T-helper 1 cell (primary cell): ENCODE measurements around the gene TTC24.
"Not testable (repeated sequence)": the region's sequence is repeated elsewhere in the genome, so short reads cannot be mapped to it uniquely, and the experiment has no call there.

Experiments used
- DNase-seq, 5 donors: peaks; one replicate each; pipeline ENCODE4 v3.0.0-alpha.2; 2012 to 2020

TTC24 gene

GRCh38 chr1:156587927-156588326 lies 8.4 kb downstream of the TTC24 start:
- not testable (repeated sequence) for DNase-seq

- no peak for DNase-seq
Observed at GRCh38 chr1:156589546-156589945, 10.0 kb downstream of the TTC24 start.

GRCh38 chr1:156590326-156591180 lies 11.0 kb downstream of the TTC24 start:
- DNase-seq, result no peak

- DNase-seq, result no peak
Observed at GRCh38 chr1:156591181-156591431, 11.6 kb downstream of the TTC24 start.

DNA sequence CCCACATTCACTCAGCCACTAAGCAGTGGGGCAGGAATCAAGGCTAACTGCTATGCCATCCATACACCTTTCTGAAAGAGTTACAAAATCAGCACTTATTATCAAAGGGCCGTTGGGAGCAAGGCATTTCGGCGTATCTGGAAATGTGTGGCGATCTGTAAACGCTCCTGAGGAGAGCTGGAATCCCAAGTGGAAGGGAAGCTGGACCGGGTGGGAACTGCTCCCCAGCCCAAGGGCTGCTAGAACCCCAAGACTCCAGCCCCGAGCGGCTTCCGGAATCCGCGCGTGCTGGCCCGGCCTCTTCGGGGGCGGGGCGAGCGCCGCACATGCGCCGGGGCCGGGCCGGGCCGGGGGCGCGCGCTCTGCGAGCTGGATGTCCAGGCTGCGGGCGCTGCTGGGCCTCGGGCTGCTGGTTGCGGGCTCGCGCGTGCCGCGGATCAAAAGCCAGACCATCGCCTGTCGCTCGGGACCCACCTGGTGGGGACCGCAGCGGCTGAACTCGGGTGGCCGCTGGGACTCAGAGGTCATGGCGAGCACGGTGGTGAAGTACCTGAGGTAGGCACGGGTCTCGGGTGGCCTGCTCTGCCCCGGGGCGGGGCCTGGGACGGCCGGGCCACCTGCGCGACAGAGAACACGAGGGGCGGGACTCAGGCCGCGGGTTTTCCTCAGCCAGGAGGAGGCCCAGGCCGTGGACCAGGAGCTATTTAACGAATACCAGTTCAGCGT lies 12.1 kb downstream of the TTC24 start, which contains the start of gene NAXE:
TSS of gene NAXE (plus strand) at position 345 of the 726 bp plus-strand sequence. CDS start at position 374, 29 bp downstream.
- peak; percentile 47 to 72 (median 57) for DNase-seq

DNA sequence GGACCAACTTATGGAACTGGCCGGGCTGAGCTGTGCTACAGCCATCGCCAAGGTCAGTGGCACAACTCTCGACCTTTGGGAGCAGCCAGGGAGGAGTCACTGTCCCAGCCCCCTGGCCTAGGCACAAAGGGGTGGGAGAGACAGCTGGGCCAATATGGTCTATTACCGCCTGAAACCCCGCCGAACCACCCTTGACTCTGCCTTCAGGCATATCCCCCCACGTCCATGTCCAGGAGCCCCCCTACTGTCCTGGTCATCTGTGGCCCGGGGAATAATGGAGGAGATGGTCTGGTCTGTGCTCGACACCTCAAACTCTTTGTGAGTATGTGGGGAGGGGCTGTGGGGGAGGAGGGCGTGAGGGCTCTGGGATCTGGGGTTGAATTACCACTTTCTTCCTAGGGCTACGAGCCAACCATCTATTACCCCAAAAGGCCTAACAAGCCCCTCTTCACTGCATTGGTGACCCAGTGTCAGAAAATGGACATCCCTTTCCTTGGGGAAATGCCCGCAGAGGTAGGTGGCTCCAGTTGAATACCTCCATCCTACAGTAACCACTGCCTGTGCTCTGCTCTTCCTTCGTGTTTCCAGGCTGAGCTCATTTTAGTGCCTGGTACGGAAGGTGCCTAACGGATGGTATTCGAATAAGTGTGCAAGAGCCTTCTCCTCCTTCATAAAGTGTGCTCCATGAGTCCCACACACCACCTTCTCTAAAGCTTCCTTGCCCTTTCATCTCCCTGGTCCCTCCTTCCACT lies 12.8 kb downstream of the TTC24 start:
- DNase-seq, result no peak

GRCh38 chr1:156592910-156593660 lies 13.6 kb downstream of the TTC24 start:
- DNase-seq, result no peak

DNA sequence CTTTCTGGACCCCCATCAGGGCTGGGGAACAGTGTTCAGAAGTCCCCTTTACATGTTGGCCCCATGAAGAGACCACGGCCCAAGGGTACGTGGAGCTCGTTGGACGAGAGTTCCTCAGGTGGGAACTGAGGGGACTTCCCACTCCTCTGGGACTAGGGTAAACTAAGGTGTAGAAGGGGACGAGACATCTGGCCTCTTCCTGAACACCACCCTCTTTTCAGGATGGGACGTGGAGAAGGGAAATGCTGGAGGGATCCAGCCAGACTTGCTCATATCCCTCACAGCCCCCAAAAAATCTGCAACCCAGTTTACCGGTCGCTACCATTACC lies 14.1 kb downstream of the TTC24 start:
- DNase-seq, result no peak

DNA sequence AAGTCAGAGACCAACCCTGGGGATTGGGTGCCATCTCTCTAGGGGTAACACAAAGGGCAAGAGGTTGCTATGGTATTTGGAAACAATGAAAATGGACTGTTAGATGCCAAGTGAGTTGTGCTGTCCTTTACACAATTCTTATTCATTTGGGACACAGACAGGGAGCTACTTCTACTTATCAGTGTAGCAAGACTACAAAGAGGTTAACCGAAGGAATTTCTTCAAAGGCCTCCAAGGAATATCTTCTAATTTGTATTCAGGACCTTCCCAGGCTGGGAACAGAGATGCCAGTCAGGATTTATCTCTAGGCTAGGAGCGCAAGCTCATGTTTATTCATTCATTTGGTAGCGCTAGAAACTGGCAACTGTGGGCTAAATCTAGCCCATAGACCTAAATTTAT lies 14.7 kb downstream of the TTC24 start:
- DNase-seq, result no peak

GRCh38 chr1:156595016-156595415 lies 15.5 kb downstream of the TTC24 start:
- no peak for DNase-seq

GRCh38 chr1:156596426-156596825 lies 16.9 kb downstream of the TTC24 start:
- no peak for DNase-seq

DNA sequence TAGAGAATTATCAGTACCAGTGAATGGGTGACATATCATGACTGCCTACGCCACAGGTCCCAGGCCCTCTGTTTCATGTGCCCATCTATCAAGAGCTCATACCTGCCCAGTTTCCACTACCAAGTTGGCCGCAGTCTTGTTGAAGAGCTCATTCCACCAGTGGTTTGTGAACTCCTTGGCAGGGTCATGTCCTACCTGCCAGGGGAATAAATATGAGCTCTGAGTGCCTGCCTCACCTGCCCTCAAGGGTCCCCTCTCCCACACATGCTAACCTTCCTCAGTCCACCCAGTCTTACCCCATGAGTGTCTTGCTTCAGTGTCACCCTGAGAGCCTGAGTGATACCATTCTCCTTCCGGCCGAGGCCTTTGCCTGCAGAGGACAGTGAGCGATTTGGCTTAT lies 18.6 kb downstream of the TTC24 start:
- no peak for DNase-seq

GRCh38 chr1:156598731-156599432 lies 19.4 kb downstream of the TTC24 start:
- DNase-seq, result no peak

- DNase-seq, result no peak
Observed at GRCh38 chr1:156599811-156600210, 20.3 kb downstream of the TTC24 start.

DNA sequence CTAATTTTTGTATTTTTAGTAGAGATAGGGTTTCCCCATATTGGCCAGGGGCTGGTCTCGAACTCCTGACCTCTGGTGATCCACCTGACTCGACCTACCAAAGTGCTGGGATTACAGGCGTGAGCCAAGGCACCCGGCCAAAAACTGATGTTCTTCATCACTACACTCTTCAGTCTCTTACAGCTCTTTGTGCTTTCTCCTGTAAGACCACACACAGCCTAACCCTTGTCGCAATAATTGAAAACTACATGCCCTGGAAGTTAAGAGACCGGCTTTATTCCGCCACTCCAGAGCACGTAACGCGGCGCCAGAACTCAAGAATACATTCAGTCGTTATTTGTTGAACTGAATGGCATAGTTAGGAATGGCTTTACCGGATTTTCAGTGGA lies 21.2 kb downstream of the TTC24 start:
- no peak for DNase-seq

- DNase-seq, result peak; percentile 42 to 87 (median 65)
Observed at GRCh38 chr1:156601122-156601830, 21.8 kb downstream of the TTC24 start, which contains the start of gene GPATCH4. Gene GPATCH4 (minus strand): TSS chr1:156601479.

GRCh38 chr1:156601892-156602291 lies 22.4 kb downstream of the TTC24 start:
- DNase-seq, result no peak

- no peak for DNase-seq
Observed at GRCh38 chr1:156602557-156602993, 23.1 kb downstream of the TTC24 start.

DNA sequence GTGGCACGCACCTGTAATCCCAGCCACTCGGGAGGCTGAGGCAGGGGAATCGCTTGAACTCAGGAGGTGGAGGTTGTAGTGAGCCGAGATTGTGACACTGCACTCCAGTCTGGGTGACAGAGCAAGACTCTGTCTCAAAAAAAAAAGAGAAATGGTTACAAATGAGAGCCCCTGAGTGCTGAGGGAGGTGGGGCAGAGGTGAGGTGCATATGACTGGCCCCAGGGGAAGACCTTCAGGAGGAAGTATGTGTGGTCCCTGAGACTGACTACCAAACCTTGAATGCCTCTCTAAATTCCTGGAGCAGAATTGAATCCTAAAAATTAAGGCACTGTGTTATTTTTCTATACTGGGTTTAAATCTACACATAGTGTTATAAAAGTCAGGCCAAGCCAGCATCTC lies 27.8 kb downstream of the TTC24 start:
- not testable (repeated sequence) for DNase-seq

GRCh38 chr1:156608036-156608674 lies 28.6 kb downstream of the TTC24 start:
- DNase-seq, result peak; percentile 14 to 77 (median 49)

- peak; percentile 17 to 58 (median 42) for DNase-seq
Observed at GRCh38 chr1:156608981-156609380, 29.5 kb downstream of the TTC24 start.
